AG10803 (cell line): ENCODE measurements around the gene IFITM1.
"Not testable (repeated sequence)": the region's sequence is repeated elsewhere in the genome, so short reads cannot be mapped to it uniquely, and the experiment has no call there.

Experiments used
- DNase-seq: peaks from one replicate; pipeline ENCODE4 v3.0.0; 2010; ENCODE audit warnings: low read depth
- H3K4me3 ChIP-seq: 2 replicates; pipeline ENCODE4 v1.5.1; 2011; ENCODE audit warnings: mild to moderate bottlenecking, low read length, control low read depth
- CTCF ChIP-seq: conservative IDR thresholded peaks from 2 replicates; pipeline ENCODE4 v1.5.1; 2011; ENCODE audit warnings: mild to moderate bottlenecking, low read length, control low read depth, inconsistent platforms

IFITM1 gene

GRCh38 chr11:344836-345578 is 31.2 kb downstream of the IFITM1 start:
- DNase-seq = no peak
- H3K4me3 ChIP-seq = no peak overlapping the region
- TF ChIP-seq CTCF = no peak

GRCh38 chr11:346529-346928 is 32.7 kb downstream of the IFITM1 start:
- DNase-seq = no peak
- TF ChIP-seq CTCF = no peak
- H3K4me3 ChIP-seq = no peak overlapping the region

GRCh38 chr11:349270-349954 is 35.6 kb downstream of the IFITM1 start:
- DNase-seq, H3K4me3 ChIP-seq: not testable (repeated sequence)

GRCh38 chr11:350033-350722 is 36.3 kb downstream of the IFITM1 start:
- not testable (repeated sequence) for H3K4me3 ChIP-seq, DNase-seq

GRCh38 chr11:350723-351255 is 36.9 kb downstream of the IFITM1 start:
- DNase-seq = no peak
- TF ChIP-seq CTCF = no peak
- H3K4me3 ChIP-seq = no peak overlapping the region

- no peak overlapping the region for H3K4me3 ChIP-seq
- no peak for TF ChIP-seq CTCF
Measured at GRCh38 chr11:351411-351810, 37.6 kb downstream of the IFITM1 start.

GRCh38 chr11:352456-353031 is 38.7 kb downstream of the IFITM1 start:
- DNase-seq = no peak
- TF ChIP-seq CTCF = no peak
- no peak overlapping the region for H3K4me3 ChIP-seq

More at GRCh38 chr11:351411-351810, 37.6 kb downstream of the IFITM1 start:
- DNase-seq = no peak
